ENCODE measurements around the gene C3orf18.

The C3orf18 gene

GRCh38 chr3:50603261-50604109, 35.9 kb upstream of the C3orf18 start:
- no peak for DNase-seq

GRCh38 chr3:50602595-50603191, 35.1 kb upstream of the C3orf18 start:
- no peak for DNase-seq

- DNase-seq = peak; percentile 92
These were observed 33.5 kb upstream of the C3orf18 start for GRCh38 chr3:50600841-50601591.

GRCh38 chr3:50600141-50600753, 32.7 kb upstream of the C3orf18 start:
- no peak for DNase-seq

- DNase-seq = no peak
These were observed 32.2 kb upstream of the C3orf18 start for GRCh38 chr3:50599716-50600118.

GRCh38 chr3:50599115-50599715, 31.7 kb upstream of the C3orf18 start:
- no peak for DNase-seq

- no peak for DNase-seq
These were observed 26.8 kb upstream of the C3orf18 start for GRCh38 chr3:50594253-50594785.

- no peak for DNase-seq
These were observed 25.0 kb upstream of the C3orf18 start for GRCh38 chr3:50592568-50592967.

GRCh38 chr3:50591196-50591741, 23.7 kb upstream of the C3orf18 start:
- peak; percentile 34 for DNase-seq

GRCh38 chr3:50588759-50589433, 21.3 kb upstream of the C3orf18 start:
- DNase-seq = no peak

GRCh38 chr3:50587806-50588758, 20.5 kb upstream of the C3orf18 start:
- peak; percentile 88 for DNase-seq

GRCh38 chr3:50587373-50587772, 19.8 kb upstream of the C3orf18 start:
- DNase-seq = no peak

GRCh38 chr3:50586763-50587070, 19.2 kb upstream of the C3orf18 start:
- no peak for DNase-seq

GRCh38 chr3:50585919-50586762, 18.6 kb upstream of the C3orf18 start:
- no peak for DNase-seq

- DNase-seq = no peak
These were observed 16.8 kb upstream of the C3orf18 start for GRCh38 chr3:50584391-50584790.

- no peak for DNase-seq
These were observed 16.4 kb upstream of the C3orf18 start for GRCh38 chr3:50583897-50584296.

GRCh38 chr3:50582083-50582482, 14.5 kb upstream of the C3orf18 start:
- DNase-seq = no peak

- DNase-seq = no peak
These were observed 13.9 kb upstream of the C3orf18 start for GRCh38 chr3:50581459-50581842.

- DNase-seq = no peak
These were observed 13.3 kb upstream of the C3orf18 start for GRCh38 chr3:50580683-50581458.

All from stimulated activated naive CD4-positive, alpha-beta T cell treated with Interleukin-2 at 50 U/mL for 16 hours (primary cell).